Measurements from ENCODE around the gene GDF10. TPM values are rescaled to one million over a fixed set of nuclear protein-coding genes. Genes with fewer than 3 reads are reported as not detected.

GDF10 gene
- not detected for polyA plus RNA-seq (2013, experiment 1 of 2)
- not detected for polyA plus RNA-seq (2013, experiment 2 of 2)

- no peaks in the 10 kb centered on the region for H3K36me3 ChIP-seq (ENCODE audit: control insufficient read depth in 1 of 2, insufficient read depth in 2 of 2, low read depth in 1 of 2, low read length in 2 of 2)
- H3K23ac ChIP-seq (ENCODE audit: low read length in 2 of 2), result no peak within 1 kb of the TSS
- no peak within 1 kb of the TSS for H3K14ac ChIP-seq (ENCODE audit: low read length in 2 of 2)
- no peak within 1 kb of the TSS for H3K27ac ChIP-seq (ENCODE audit: low read length, poor library complexity, severe bottlenecking)
- no peak within 1 kb of the TSS for H4K8ac ChIP-seq (ENCODE audit: low read length)
- H2BK120ac ChIP-seq (ENCODE audit: low read depth, low read length), result no peak within 1 kb of the TSS
- H2AFZ ChIP-seq (ENCODE audit: low read depth, low read length), result no peak within 1 kb of the TSS
- no peak within 1 kb of the TSS for H2AK5ac ChIP-seq (ENCODE audit: low read length, severe bottlenecking)
- no peak within 1 kb of the TSS for H2BK12ac ChIP-seq (ENCODE audit: low read length in 2 of 2)
- peak within 1 kb of the TSS; percentile 44 for H3K4me2 ChIP-seq (ENCODE audit: low read length, poor library complexity, severe bottlenecking)
- no peak within 1 kb of the TSS for H3K18ac ChIP-seq (ENCODE audit: low read depth in 1 of 2, low read length in 2 of 2)
- H3K79me1 ChIP-seq (replicated peaks; ENCODE audit: low read length, poor library complexity, severe bottlenecking), result no peaks in the 10 kb centered on the region
- 5% methylated on average over 52 of the region's 64 CpGs for WGBS
- peaks cover 58 to 83% of the 10 kb centered on the region in 2 experiments for H3K27me3 ChIP-seq (ENCODE audit: control insufficient read depth in 1 of 2, insufficient read depth in 1 of 2, low read length in 2 of 2)
- no peak within 1 kb of the TSS for H2BK5ac ChIP-seq (ENCODE audit: low read depth, low read length, poor library complexity, severe bottlenecking)
- H4K91ac ChIP-seq (ENCODE audit: low read length), result no peak within 1 kb of the TSS
- no peak within 1 kb of the TSS for H3K4ac ChIP-seq (ENCODE audit: low read depth in 1 of 2, low read length in 2 of 2)
- DNase-seq, result no peak
- H2BK15ac ChIP-seq (ENCODE audit: low read depth, poor library complexity, severe bottlenecking), result no peak within 1 kb of the TSS
- peak within 1 kb of the TSS; percentile 23 for H3K9ac ChIP-seq (ENCODE audit: low read length)
- H3K9me3 ChIP-seq (ENCODE audit: control insufficient read depth, low read length), result no peaks in the 10 kb centered on the region
- peaks cover 11% of the 10 kb centered on the region for H3K4me1 ChIP-seq (ENCODE audit: control insufficient read depth, insufficient read depth, low read depth, low read length)
- H3K4me3 ChIP-seq (ENCODE audit: insufficient read depth in 1 of 2, low read depth in 1 of 2, low read length in 2 of 2), result peak within 1 kb of the TSS; percentile 29 to 76
Measured at GRCh38 chr10:47299611-47300428, at the start of gene GDF10. Gene GDF10, plus strand, starts transcription at chr10:47300197. Its CDS starts 455 bp downstream, at chr10:47300652.

GRCh38 chr10:47252093-47252780 is 47.8 kb upstream of the GDF10 start:
- Histone ChIP-seq H3K27ac (ENCODE audit: low read length, poor library complexity, severe bottlenecking) (no peak overlapping the region), H2BK120ac (ENCODE audit: low read depth, low read length) (no peak overlapping the region), H3K14ac (ENCODE audit: low read length in 2 of 2) (no peak overlapping the region), H3K18ac (ENCODE audit: low read depth in 1 of 2, low read length in 2 of 2) (no peak overlapping the region), H2BK15ac (ENCODE audit: low read depth, poor library complexity, severe bottlenecking) (no peak overlapping the region), H3K4me2 (ENCODE audit: low read length, poor library complexity, severe bottlenecking) (no peak overlapping the region), H3K79me1 (replicated peaks; ENCODE audit: low read length, poor library complexity, severe bottlenecking) (no peaks in the 10 kb centered on the region), H3K23ac (ENCODE audit: low read length in 2 of 2) (no peak overlapping the region), H2AFZ (ENCODE audit: low read depth, low read length) (no peak overlapping the region), H3K9me3 (ENCODE audit: control insufficient read depth, low read length) (no peaks in the 10 kb centered on the region), H3K27me3 (ENCODE audit: control insufficient read depth in 1 of 2, insufficient read depth in 1 of 2, low read length in 2 of 2) (peaks cover 11 to 21% of the 10 kb centered on the region in 2 experiments), H3K9ac (ENCODE audit: low read length) (no peak overlapping the region), H2BK5ac (ENCODE audit: low read depth, low read length, poor library complexity, severe bottlenecking) (no peak overlapping the region), H3K4me3 (ENCODE audit: insufficient read depth in 1 of 2, low read depth in 1 of 2, low read length in 2 of 2) (no peak overlapping the region), H2BK12ac (ENCODE audit: low read length in 2 of 2) (no peak overlapping the region), H3K4ac (ENCODE audit: low read depth in 1 of 2, low read length in 2 of 2) (no peak overlapping the region), H3K4me1 (ENCODE audit: control insufficient read depth, insufficient read depth, low read depth, low read length) (peaks cover 17% of the 10 kb centered on the region), H4K91ac (ENCODE audit: low read length) (no peak overlapping the region), H3K36me3 (ENCODE audit: control insufficient read depth in 1 of 2, insufficient read depth in 2 of 2, low read depth in 1 of 2, low read length in 2 of 2) (no peaks in the 10 kb centered on the region), H4K8ac (ENCODE audit: low read length) (no peak overlapping the region), H2AK5ac (ENCODE audit: low read length, severe bottlenecking) (peak overlapping the region; percentile 11)
- WGBS, result 58% methylated on average over 7 of the region's 7 CpGs
- DNase-seq, result no peak

GRCh38 chr10:47253030-47253637 is 46.9 kb upstream of the GDF10 start:
- peaks cover 11 to 21% of the 10 kb centered on the region in 2 experiments for H3K27me3 ChIP-seq (ENCODE audit: control insufficient read depth in 1 of 2, insufficient read depth in 1 of 2, low read length in 2 of 2)
- no peak overlapping the region for H3K14ac ChIP-seq (ENCODE audit: low read length in 2 of 2)
- no peak overlapping the region for H2AK5ac ChIP-seq (ENCODE audit: low read length, severe bottlenecking)
- no peaks in the 10 kb centered on the region for H3K9me3 ChIP-seq (ENCODE audit: control insufficient read depth, low read length)
- H3K36me3 ChIP-seq (ENCODE audit: control insufficient read depth in 1 of 2, insufficient read depth in 2 of 2, low read depth in 1 of 2, low read length in 2 of 2), result no peaks in the 10 kb centered on the region
- peak overlapping the region; percentile 3 for H3K4me2 ChIP-seq (ENCODE audit: low read length, poor library complexity, severe bottlenecking)
- H4K8ac ChIP-seq (ENCODE audit: low read length), result no peak overlapping the region
- H3K4me1 ChIP-seq (ENCODE audit: control insufficient read depth, insufficient read depth, low read depth, low read length), result peaks cover 20% of the 10 kb centered on the region
- no peak overlapping the region for H2BK15ac ChIP-seq (ENCODE audit: low read depth, poor library complexity, severe bottlenecking)
- DNase-seq, result no peak
- 76% methylated on average over 9 of the region's 10 CpGs for WGBS
- H3K18ac ChIP-seq (ENCODE audit: low read depth in 1 of 2, low read length in 2 of 2), result no peak overlapping the region
- no peak overlapping the region for H2BK12ac ChIP-seq (ENCODE audit: low read length in 2 of 2)
- H3K4me3 ChIP-seq (ENCODE audit: insufficient read depth in 1 of 2, low read depth in 1 of 2, low read length in 2 of 2), result no peak overlapping the region
- H2BK120ac ChIP-seq (ENCODE audit: low read depth, low read length), result no peak overlapping the region
- no peak overlapping the region for H3K23ac ChIP-seq (ENCODE audit: low read length in 2 of 2)
- H2BK5ac ChIP-seq (ENCODE audit: low read depth, low read length, poor library complexity, severe bottlenecking), result no peak overlapping the region
- no peaks in the 10 kb centered on the region for H3K79me1 ChIP-seq (replicated peaks; ENCODE audit: low read length, poor library complexity, severe bottlenecking)
- no peak overlapping the region for H3K4ac ChIP-seq (ENCODE audit: low read depth in 1 of 2, low read length in 2 of 2)
- H2AFZ ChIP-seq (ENCODE audit: low read depth, low read length), result no peak overlapping the region
- peak overlapping the region; percentile 2 for H3K27ac ChIP-seq (ENCODE audit: low read length, poor library complexity, severe bottlenecking)
- no peak overlapping the region for H4K91ac ChIP-seq (ENCODE audit: low read length)
- H3K9ac ChIP-seq (ENCODE audit: low read length), result no peak overlapping the region

All from mesenchymal stem cell (in vitro differentiated cells and primary cell).